HepG2 (cell line): ENCODE data around the gene TSEN34. TPM values are rescaled to one million over a fixed set of nuclear protein-coding genes. Genes with fewer than 3 reads are reported as not detected.

ENCODE experiments used
- GATA4 ChIP-seq: sonication (generic); IDR thresholded peaks from 2 replicates; pipeline ENCODE4 v1.6.1; 2016; ENCODE audit warnings: antibody characterized with exemption, low read depth, borderline replicate concordance
- IRX3 ChIP-seq: sonication (generic); formaldehyde crosslinking; IDR thresholded peaks from 2 replicates; pipeline ENCODE4 v1.8.1; 2023; ENCODE audit warnings: mild to moderate bottlenecking, low read depth, missing genetic modification reagents, borderline replicate concordance
- ISX ChIP-seq: sonication (generic); formaldehyde crosslinking; conservative IDR thresholded peaks from 2 replicates; pipeline ENCODE4 v1.5.0; 2020; ENCODE audit warnings: missing genetic modification reagents
- KAT8 ChIP-seq: IDR thresholded peaks from 2 replicates; pipeline ENCODE4 v1.6.1; 2016; ENCODE audit warnings: missing genetic modification reagents, missing compliant biosample characterization
- KDM5A ChIP-seq: fragments of 200-600 bp; sonication (generic); IDR thresholded peaks from 2 replicates; pipeline ENCODE4 v1.7.0; 2018; ENCODE audit warnings: antibody characterized with exemption, mild to moderate bottlenecking, low read length, borderline replicate concordance
- KLF16 ChIP-seq, 2 experiments: sonication (generic) in 1 of 2; formaldehyde crosslinking in 1 of 2; IDR thresholded peaks; 2 replicates each; pipeline versions ENCODE4 v1.6.1 to v1.8.0; 2016 to 2023; ENCODE audit warnings: missing genetic modification reagents in 2 of 2, missing compliant biosample characterization in 1 of 2
- KLF6 ChIP-seq: IDR thresholded peaks from 2 replicates; pipeline ENCODE4 v1.8.0; 2016; ENCODE audit warnings: missing biosample characterization, missing genetic modification reagents
- LBX2 ChIP-seq: sonication (generic); formaldehyde crosslinking; IDR thresholded peaks from 2 replicates; pipeline ENCODE4 v1.5.0; 2020; ENCODE audit warnings: missing genetic modification reagents, mild to moderate bottlenecking, borderline replicate concordance
- MAF1 ChIP-seq: sonication (generic); formaldehyde crosslinking; IDR thresholded peaks from 2 replicates; pipeline ENCODE4 v1.5.0; 2020; ENCODE audit warnings: missing genetic modification reagents, borderline replicate concordance
- NONO ChIP-seq, 2 experiments: fragments of 450-650 bp in 1 of 2; sonication (generic) in 1 of 2; formaldehyde crosslinking in 1 of 2; IDR thresholded peaks in 1 of 2; conservative IDR thresholded peaks in 1 of 2; 2 replicates each; pipeline versions ENCODE4 v1.6.1 to v1.8.0; 2017 to 2022; ENCODE audit warnings: mild to moderate bottlenecking in 1 of 2, missing genetic modification reagents in 1 of 2, moderate library complexity in 1 of 2
- POLR2G ChIP-seq: fragments of 200-400 bp; formaldehyde crosslinking; IDR thresholded peaks from 2 replicates; pipeline ENCODE4 v1.6.1; 2018; ENCODE audit warnings: mild to moderate bottlenecking, low read depth, low read length, moderate library complexity
- PTBP1 ChIP-seq: fragments of 200-400 bp; formaldehyde crosslinking; IDR thresholded peaks from 2 replicates; pipeline ENCODE4 v1.6.1; 2018; ENCODE audit warnings: low read length, low read depth; ENCODE audit not compliant: poor library complexity, severe bottlenecking
- UBTF ChIP-seq: sonication (generic); formaldehyde crosslinking; IDR thresholded peaks from 2 replicates; pipeline ENCODE4 v1.4.0; 2020; ENCODE audit warnings: mild to moderate bottlenecking, missing genetic modification reagents
- ZBTB34 ChIP-seq: sonication (generic); formaldehyde crosslinking; IDR thresholded peaks from 2 replicates; pipeline ENCODE4 v1.8.0; 2022; ENCODE audit warnings: mild to moderate bottlenecking, missing genetic modification reagents
- ZEB1 ChIP-seq: IDR thresholded peaks from 2 replicates; pipeline ENCODE4 v1.6.1; 2012; ENCODE audit warnings: mild to moderate bottlenecking, low read depth, inconsistent platforms; ENCODE audit not compliant: insufficient replicate concordance
- ZFX ChIP-seq: sonication (generic); formaldehyde crosslinking; IDR thresholded peaks from 2 replicates; pipeline ENCODE4 v1.4.0; 2020; ENCODE audit warnings: mild to moderate bottlenecking, low read depth, missing genetic modification reagents, moderate library complexity
- ZMYM2 ChIP-seq: sonication (generic); formaldehyde crosslinking; IDR thresholded peaks from 2 replicates; pipeline ENCODE4 v1.8.0; 2022; ENCODE audit warnings: mild to moderate bottlenecking, missing genetic modification reagents
- ZNF136 ChIP-seq: sonication (generic); formaldehyde crosslinking; IDR thresholded peaks from 2 replicates; pipeline ENCODE4 v1.8.1; 2022; ENCODE audit warnings: low read depth, mild to moderate bottlenecking, moderate library complexity, missing genetic modification reagents
- ZNF337 ChIP-seq: sonication (generic); formaldehyde crosslinking; IDR thresholded peaks from 2 replicates; pipeline ENCODE4 v1.5.1; 2020; ENCODE audit warnings: missing genetic modification reagents, low read depth, mild to moderate bottlenecking, borderline replicate concordance
- ZNF687 ChIP-seq: sonication (generic); formaldehyde crosslinking; IDR thresholded peaks from 2 replicates; pipeline ENCODE4 v1.5.1; 2020; ENCODE audit warnings: mild to moderate bottlenecking, missing genetic modification reagents, moderate library complexity
- polyA plus RNA-seq, 8 experiments: library from polyadenylated mRNA; depleted of rRNA in 3 of 8; stranded (reverse) in 7 of 8; unstranded in 1 of 8; fragments of >200 nt; fragmentation: Illumina TruSeq in 4 of 8; extraction: Trizol in 4 of 8; gene quantifications; 2 replicates each; pipeline versions ENCODE4 v1.2.1 to v1.2.3, GENCODE V29; 2011 to 2016; ENCODE audit warnings: low read depth in 4 of 8, missing spikeins in 1 of 8, mixed read lengths in 1 of 8; ENCODE audit not compliant: insufficient read depth in 1 of 8
- total RNA-seq, 5 experiments: library from RNA; depleted of rRNA; stranded (reverse); fragments of >200 nt; fragmentation: Illumina TruSeq; extraction: Trizol; gene quantifications; 2 replicates each; pipeline ENCODE4 v1.2.3, GENCODE V29; 2016; ENCODE audit warnings: low read depth in 1 of 5

The TSEN34 gene
- total and polyA plus RNA-seq, 2 of the 13 experiments (the other 11 are each of a cell fraction or from before 2014, with no cell fraction given), result 55.1 to 65.4 TPM

- peak; percentile 60 for TF ChIP-seq ZBTB34 (CRISPR knock-in tag)
- no peak for TF ChIP-seq IRX3 (CRISPR knock-in tag)
- TF ChIP-seq NONO (IDR thresholded peaks at IDR 0.05), result no peak
- TF ChIP-seq NONO (CRISPR knock-in tag; conservative IDR thresholded peaks at IDR 0.05), result peak; percentile 51
- no peak for TF ChIP-seq ZMYM2 (CRISPR knock-in tag)
- peak; percentile 41 for TF ChIP-seq KAT8 (CRISPR knock-in tag)
- TF ChIP-seq ZEB1, result no peak
- 0 out of 2 replicates have a peak, but pooled peaks have one; percentile 40 for TF ChIP-seq POLR2G
- no peak for TF ChIP-seq PTBP1
- no peak for TF ChIP-seq ZNF337 (CRISPR knock-in tag)
- peak; percentile 84 for TF ChIP-seq ZFX (CRISPR knock-in tag)
- TF ChIP-seq LBX2 (CRISPR knock-in tag), result no peak
- TF ChIP-seq ZNF136 (CRISPR knock-in tag), result 0 out of 2 replicates have a peak, but pooled peaks have one; percentile 4
- peak; percentile 63; the same call in 1 of the 2 replicates for TF ChIP-seq KDM5A
- no peak for TF ChIP-seq GATA4
- peak; percentile 67 for TF ChIP-seq ZNF687 (CRISPR knock-in tag)
- peak; percentile 90; the same call in 1 of the 2 replicates for TF ChIP-seq UBTF (CRISPR knock-in tag)
- TF ChIP-seq KLF6 (CRISPR knock-in tag), result peak; percentile 55; the same call in 1 of the 2 replicates
- TF ChIP-seq ISX (CRISPR knock-in tag), result no peak
- no peak for TF ChIP-seq MAF1 (CRISPR knock-in tag)
- TF ChIP-seq KLF16 (CRISPR knock-in tag; IDR thresholded peaks at IDR 0.05), result peak in 1 of 2 experiments; percentile 1; a peak in 1 of 4 replicates
These were observed at the start of gene TSEN34 (continued) for GRCh38 chr19:54191011-54191810.
